Prostate gland (tissue), 2 donors: ENCODE results near the gene NCOA7. TPM values are rescaled to one million over a fixed set of nuclear protein-coding genes. Genes with fewer than 3 reads are reported as not detected.

Experiments
- DNase-seq: peaks from one replicate; pipeline ENCODE4 v3.0.0-alpha.2; 2019; ENCODE audit warnings: low spot score
- H3K27ac ChIP-seq, 2 donors: fragments of 200-600 bp; sonication (generic); 2 replicates each; pipeline ENCODE4 v1.5.1; 2017 to 2019
- H3K27me3 ChIP-seq: fragments of 200-600 bp; sonication (generic); replicated peaks from 2 replicates; pipeline ENCODE4 v1.5.1; 2019; ENCODE audit not compliant: insufficient read depth
- H3K36me3 ChIP-seq, 2 donors: fragments of 200-600 bp; sonication (generic); 1 replicate in 1 of 2; 2 replicates in 1 of 2; pipeline versions ENCODE4 v1.5.1 to v1.8.1; 2017 to 2019
- H3K4me1 ChIP-seq: fragments of 200-600 bp; sonication (generic); replicated peaks from 2 replicates; pipeline ENCODE4 v1.5.1; 2019
- H3K4me3 ChIP-seq, 2 donors: fragments of 200-600 bp; sonication (generic); 2 replicates each; pipeline ENCODE4 v1.5.1; 2017 to 2019
- H3K9me3 ChIP-seq: fragments of 200-600 bp; sonication (generic); 2 replicates; pipeline ENCODE4 v1.5.1; 2017
- POLR2A ChIP-seq: fragments of 450-650 bp; IDR thresholded peaks from one replicate; pipeline ENCODE4 v1.6.1; 2016; ENCODE audit warnings: antibody characterized with exemption, mild to moderate bottlenecking
- POLR2AphosphoS5 ChIP-seq: sonication (generic); formaldehyde crosslinking; IDR thresholded peaks from one replicate; pipeline ENCODE4 v1.6.1; 2017; ENCODE audit warnings: antibody characterized with exemption
- WGBS: methylation state at CpG from one replicate; pipeline ENCODE4 v1.1.5; 2018; 5-methylcytosine and 5-hydroxymethylcytosine counted together
- intact Hi-C: fragments of 100-400 bp; cut with DNase I; formaldehyde crosslinking; loops from one replicate; pipeline ENCODE4 v1.14.2; 2022
- total RNA-seq, 2 donors: library from RNA; depleted of rRNA; stranded (reverse); fragments of >200 nt; gene quantifications; one replicate each; pipeline ENCODE4 v1.1.0, GENCODE V29; 2016
- TF ChIP-seq, protein P1 (sequence below), 4 experiments: fragments of 200-600 bp in 2 of 4; fragments of 450-650 bp in 2 of 4; sonication (generic) in 2 of 4; IDR thresholded peaks; 1 replicate in 3 of 4; 2 replicates in 1 of 4; pipeline ENCODE4 v1.5.1; 2016 to 2019; ENCODE audit warnings: antibody characterized with exemption in 4 of 4, mild to moderate bottlenecking in 2 of 4, moderate library complexity in 2 of 4

Gene NCOA7
- total RNA-seq, 2 donors from 2014 or later = 15.5 to 15.6 TPM

DNA sequence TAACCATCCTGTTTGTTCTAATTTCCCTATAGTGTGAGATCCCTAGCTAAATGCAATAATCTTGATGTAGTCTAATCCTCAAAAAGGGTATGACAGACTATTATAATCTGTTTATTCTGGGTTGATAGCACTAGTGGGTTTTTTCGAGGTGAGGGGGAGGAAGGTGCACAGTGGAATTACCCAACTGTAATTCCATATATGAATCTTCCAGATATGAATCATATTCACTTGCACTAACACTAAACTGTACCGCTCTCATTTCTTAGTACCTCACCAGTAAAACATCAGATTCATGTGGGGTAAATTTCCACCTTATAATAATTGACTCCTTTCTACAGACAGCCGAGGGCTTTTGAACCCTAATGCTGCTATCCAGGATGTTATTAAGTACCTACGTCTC lies 16.5 kb downstream of the NCOA7 start:
- Histone ChIP-seq H3K27ac (no peak overlapping the region), H3K9me3 (no peaks in the 10 kb centered on the region), H3K27me3 (no peaks in the 10 kb centered on the region), H3K36me3 (no peaks in the 10 kb centered on the region), H3K4me3 (no peak overlapping the region), H3K4me1 (no peaks in the 10 kb centered on the region)
- no peak for TF ChIP-seq POLR2A
- TF ChIP-seq, protein P1, sequence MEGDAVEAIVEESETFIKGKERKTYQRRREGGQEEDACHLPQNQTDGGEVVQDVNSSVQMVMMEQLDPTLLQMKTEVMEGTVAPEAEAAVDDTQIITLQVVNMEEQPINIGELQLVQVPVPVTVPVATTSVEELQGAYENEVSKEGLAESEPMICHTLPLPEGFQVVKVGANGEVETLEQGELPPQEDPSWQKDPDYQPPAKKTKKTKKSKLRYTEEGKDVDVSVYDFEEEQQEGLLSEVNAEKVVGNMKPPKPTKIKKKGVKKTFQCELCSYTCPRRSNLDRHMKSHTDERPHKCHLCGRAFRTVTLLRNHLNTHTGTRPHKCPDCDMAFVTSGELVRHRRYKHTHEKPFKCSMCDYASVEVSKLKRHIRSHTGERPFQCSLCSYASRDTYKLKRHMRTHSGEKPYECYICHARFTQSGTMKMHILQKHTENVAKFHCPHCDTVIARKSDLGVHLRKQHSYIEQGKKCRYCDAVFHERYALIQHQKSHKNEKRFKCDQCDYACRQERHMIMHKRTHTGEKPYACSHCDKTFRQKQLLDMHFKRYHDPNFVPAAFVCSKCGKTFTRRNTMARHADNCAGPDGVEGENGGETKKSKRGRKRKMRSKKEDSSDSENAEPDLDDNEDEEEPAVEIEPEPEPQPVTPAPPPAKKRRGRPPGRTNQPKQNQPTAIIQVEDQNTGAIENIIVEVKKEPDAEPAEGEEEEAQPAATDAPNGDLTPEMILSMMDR (IDR thresholded peaks at IDR 0.05) = no peak
- TF ChIP-seq POLR2AphosphoS5 = no peak
- no peak for DNase-seq
- intact Hi-C loops = no loop called here
- WGBS = 94% methylated on average over 4 of the region's 4 CpGs

- no peaks in the 10 kb centered on the region for H3K27me3 ChIP-seq
- H3K9me3 ChIP-seq = no peaks in the 10 kb centered on the region
- intact Hi-C loops = no loop called here
- H3K4me1 ChIP-seq = no peaks in the 10 kb centered on the region
- no peak for DNase-seq
- H3K27ac ChIP-seq = no peak overlapping the region
- 88% methylated on average over 4 of the region's 4 CpGs for WGBS
- no peak for TF ChIP-seq POLR2AphosphoS5
- TF ChIP-seq POLR2A = no peak
- H3K4me3 ChIP-seq = no peak overlapping the region
- H3K36me3 ChIP-seq = no peaks in the 10 kb centered on the region
These were observed 17.3 kb downstream of the NCOA7 start for GRCh38 chr6:125808060-125808459.

- no peaks in the 10 kb centered on the region for H3K4me1 ChIP-seq
- intact Hi-C loops = no loop called here
- no peak overlapping the region for H3K4me3 ChIP-seq
- TF ChIP-seq POLR2AphosphoS5 (no peak), POLR2A (no peak)
- TF ChIP-seq, protein P1 (IDR thresholded peaks at IDR 0.05) = no peak
- no peaks in the 10 kb centered on the region for H3K36me3 ChIP-seq
- H3K27ac ChIP-seq = no peak overlapping the region
- no peaks in the 10 kb centered on the region for H3K27me3 ChIP-seq
- DNase-seq = no peak
- no peaks in the 10 kb centered on the region for H3K9me3 ChIP-seq
These were observed 17.8 kb downstream of the NCOA7 start for GRCh38 chr6:125808591-125808990.

- no peak overlapping the region for H3K4me3 ChIP-seq
- 71% methylated on average over 3 of the region's 3 CpGs for WGBS
- no peak for DNase-seq
- H3K4me1 ChIP-seq = no peaks in the 10 kb centered on the region
- no peaks in the 10 kb centered on the region for H3K27me3 ChIP-seq
- H3K36me3 ChIP-seq = no peaks in the 10 kb centered on the region
- no peak overlapping the region for H3K27ac ChIP-seq
- TF ChIP-seq, protein P1 (IDR thresholded peaks at IDR 0.05) = no peak
- TF ChIP-seq POLR2A (no peak), POLR2AphosphoS5 (no peak)
- H3K9me3 ChIP-seq = no peaks in the 10 kb centered on the region
- intact Hi-C loops = no loop called here
These were observed 18.9 kb downstream of the NCOA7 start for GRCh38 chr6:125809570-125810170.

DNA sequence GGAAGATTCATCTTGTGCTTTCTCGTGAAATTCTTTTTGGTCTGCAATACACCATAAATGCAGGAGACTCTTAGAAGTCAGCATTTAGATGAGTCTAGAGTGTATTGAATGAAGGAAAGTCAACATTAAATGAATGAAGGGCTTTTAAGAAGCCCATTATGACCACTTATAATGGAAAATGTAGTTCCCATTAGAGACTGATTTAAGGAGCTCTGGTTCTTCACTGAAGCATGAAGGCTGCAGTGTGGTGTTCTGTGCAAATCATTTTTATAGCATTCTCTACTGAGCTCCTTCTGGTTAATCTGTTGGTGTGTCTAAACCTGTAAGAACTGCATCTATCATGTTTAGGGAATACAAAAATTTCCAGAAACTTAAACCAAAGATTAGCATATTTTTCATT lies 19.7 kb downstream of the NCOA7 start:
- intact Hi-C loops = no loop called here
- Histone ChIP-seq H3K4me1 (no peaks in the 10 kb centered on the region), H3K9me3 (no peaks in the 10 kb centered on the region), H3K27ac (no peak overlapping the region), H3K27me3 (no peaks in the 10 kb centered on the region), H3K36me3 (no peaks in the 10 kb centered on the region), H3K4me3 (no peak overlapping the region)
- DNase-seq = no peak
- WGBS = 79% methylated on average over 1 of the region's 1 CpG
- TF ChIP-seq POLR2A (no peak), POLR2AphosphoS5 (no peak)
- TF ChIP-seq, protein P1 (IDR thresholded peaks at IDR 0.05) = no peak
